Epithelial cell of esophagus (primary cell): ENCODE measurements around the gene SLC25A26.

Experiments
- DNase-seq: peaks from one replicate; pipeline ENCODE4 v3.0.0; 2010; ENCODE audit warnings: low read depth
- H3K4me3 ChIP-seq: 2 replicates; pipeline ENCODE4 v1.5.1; 2011; ENCODE audit warnings: mild to moderate bottlenecking, low read length, control low read depth
- CTCF ChIP-seq: IDR thresholded peaks from 2 replicates; pipeline ENCODE4 v1.5.1; 2011; ENCODE audit warnings: low read depth, mild to moderate bottlenecking, low read length, control low read depth, inconsistent platforms; ENCODE audit not compliant: insufficient read depth; ENCODE audit errors: missing control alignments

The SLC25A26 gene

GRCh38 chr3:66265649-66266048, 44.8 kb downstream of the SLC25A26 start:
- no peak for TF ChIP-seq CTCF

GRCh38 chr3:66266551-66266950, 45.8 kb downstream of the SLC25A26 start:
- H3K4me3 ChIP-seq = no peak overlapping the region
- DNase-seq = no peak
- no peak for TF ChIP-seq CTCF

More at GRCh38 chr3:66265649-66266048, 44.8 kb downstream of the SLC25A26 start:
- no peak for DNase-seq
- H3K4me3 ChIP-seq = no peak overlapping the region

- no peak overlapping the region for H3K4me3 ChIP-seq
- no peak for TF ChIP-seq CTCF
- no peak for DNase-seq
These were observed 46.2 kb downstream of the SLC25A26 start for GRCh38 chr3:66267031-66267430.

GRCh38 chr3:66267906-66268305, 47.1 kb downstream of the SLC25A26 start:
- no peak for DNase-seq
- H3K4me3 ChIP-seq = no peak overlapping the region
- TF ChIP-seq CTCF = no peak

- no peak for TF ChIP-seq CTCF
- H3K4me3 ChIP-seq = no peak overlapping the region
- DNase-seq = no peak
These were observed 48.1 kb downstream of the SLC25A26 start for GRCh38 chr3:66268864-66269263.

- no peak for DNase-seq
- no peak for TF ChIP-seq CTCF
- no peak overlapping the region for H3K4me3 ChIP-seq
These were observed 48.6 kb downstream of the SLC25A26 start for GRCh38 chr3:66269411-66269810.

GRCh38 chr3:66270288-66270687, 49.5 kb downstream of the SLC25A26 start:
- no peak for TF ChIP-seq CTCF
- no peak for DNase-seq
- no peak overlapping the region for H3K4me3 ChIP-seq
